GM21447 (cell line): ENCODE measurements around the gene UNC45A.
"Not testable (repeated sequence)": the region's sequence is repeated elsewhere in the genome, so short reads cannot be mapped to it uniquely, and the experiment has no call there.

Experiments
- ATAC-seq: cut with Tn5 transposase; IDR thresholded peaks from one replicate; pipeline ENCODE4 v1.9.1; 2021; ENCODE audit not compliant: unreplicated experiment

UNC45A gene

GRCh38 chr15:90903733-90904536, 31.1 kb upstream of the UNC45A start:
- ATAC-seq: no peak

- ATAC-seq: no peak
Measured at GRCh38 chr15:90904746-90905145, 30.3 kb upstream of the UNC45A start.

- ATAC-seq: no peak
Measured at GRCh38 chr15:90905306-90906180, 29.5 kb upstream of the UNC45A start.

- no peak for ATAC-seq
Measured at GRCh38 chr15:90906181-90906849, 28.8 kb upstream of the UNC45A start.

GRCh38 chr15:90907051-90907660, 27.9 kb upstream of the UNC45A start:
- ATAC-seq: no peak

GRCh38 chr15:90907838-90908507, 27.1 kb upstream of the UNC45A start:
- no peak for ATAC-seq

GRCh38 chr15:90909449-90909848, 25.6 kb upstream of the UNC45A start:
- ATAC-seq: not testable (repeated sequence)

GRCh38 chr15:90909976-90910375, 25.1 kb upstream of the UNC45A start:
- ATAC-seq: no peak

GRCh38 chr15:90910441-90911301, 24.4 kb upstream of the UNC45A start:
- no peak for ATAC-seq

- ATAC-seq: no peak
Measured at GRCh38 chr15:90911302-90911623, 23.8 kb upstream of the UNC45A start.

- no peak for ATAC-seq
Measured at GRCh38 chr15:90911906-90912769, 22.9 kb upstream of the UNC45A start.

GRCh38 chr15:90912770-90913075, 22.4 kb upstream of the UNC45A start:
- no peak for ATAC-seq

GRCh38 chr15:90913398-90913944, 21.6 kb upstream of the UNC45A start:
- ATAC-seq: no peak

- ATAC-seq: no peak
Measured at GRCh38 chr15:90914305-90915080, 20.6 kb upstream of the UNC45A start.

- no peak for ATAC-seq
Measured at GRCh38 chr15:90915216-90915807, 19.8 kb upstream of the UNC45A start.

GRCh38 chr15:90915808-90916440, 19.2 kb upstream of the UNC45A start:
- ATAC-seq: no peak

- no peak for ATAC-seq
Measured at GRCh38 chr15:90916461-90916860, 18.6 kb upstream of the UNC45A start.
